GM23338 (cell line): ENCODE measurements around the gene FBN2. TPM values are rescaled to one million over a fixed set of nuclear protein-coding genes. Genes with fewer than 3 reads are reported as not detected.

ENCODE experiments used
- polyA plus RNA-seq: library from polyadenylated mRNA; unstranded; fragments of >200 nt; fragmentation: Nextera tagmentation; extraction: Ambion mirVana; gene quantifications from 2 replicates; pipeline ENCODE4 v1.2.1, GENCODE V29; 2016
- small RNA-seq: library from RNA; depleted of rRNA; stranded (forward); fragments of <200 nt; gene quantifications from one replicate; pipeline ENCODE3, GENCODE V24; 2014; ENCODE audit warnings: low replicate concordance
- total RNA-seq: library from RNA; depleted of rRNA; stranded (reverse); fragments of >200 nt; shearing (Covaris generic); gene quantifications from 2 replicates; pipeline ENCODE4 v1.2.3, GENCODE V29; 2014

Gene FBN2
- total and polyA plus RNA-seq, 2 experiments from 2014 or later, result 2.6 to 13.6 TPM

Small RNA genes within 50 kb of the gene (small RNA-seq; reads per million reads assigned to genes)
- gene RF00019, result not detected
